Panc1 (cell line): ENCODE measurements around the gene ARL15. TPM values are rescaled to one million over a fixed set of nuclear protein-coding genes. Genes with fewer than 3 reads are reported as not detected.

Source experiments
- ATAC-seq: fragments of 200-7000 bp; cut with Tn5 transposase; 2 replicates; pipeline ENCODE4 v1.9.1; 2020; ENCODE audit warnings: mild to moderate bottlenecking, moderate library complexity
- BruUV-seq: library from RNA; stranded (reverse); fragments of 400-500 nt; replicated peaks from 2 replicates; lab custom pipeline; 2021; lab: Mats Ljungman, UMichigan
- CTCF ChIA-PET: fragments of 300-600 bp; sonication (Branson Sonifier 250); formaldehyde crosslinking; loops from one replicate; lab custom pipeline; 2022; ENCODE audit warnings: antibody characterized with exemption; lab: Charles Lee
- POLR2A ChIA-PET: fragments of 300-600 bp; sonication (Branson Sonifier 250); formaldehyde crosslinking; loops from one replicate; lab custom pipeline; 2022; ENCODE audit warnings: antibody characterized with exemption; lab: Charles Lee
- DNase-seq: peaks from one replicate; pipeline ENCODE4 v3.0.0-alpha.2; 2010; ENCODE audit warnings: low read depth, low spot score
- H3K27ac ChIP-seq: 2 replicates; pipeline ENCODE4 v1.5.1; 2011; ENCODE audit warnings: mild to moderate bottlenecking, low read length, inconsistent platforms
- H3K27me3 ChIP-seq: fragments of 200-500 bp; sonication (Bioruptor generic); 2 replicates; pipeline ENCODE4 v1.6.0; 2014; ENCODE audit warnings: low read length, inconsistent platforms; ENCODE audit not compliant: control insufficient read depth, insufficient read depth
- H3K36me3 ChIP-seq: fragments of 200-500 bp; sonication (Bioruptor generic); 2 replicates; pipeline ENCODE4 v1.5.1; 2014; ENCODE audit warnings: inconsistent platforms, mild to moderate bottlenecking, low read length, moderate library complexity; ENCODE audit not compliant: control insufficient read depth, insufficient read depth
- H3K4me1 ChIP-seq: 2 replicates; pipeline ENCODE4 v1.5.1; 2011; ENCODE audit warnings: inconsistent platforms, mild to moderate bottlenecking, low read length, moderate library complexity; ENCODE audit not compliant: control insufficient read depth, insufficient read depth
- H3K4me3 ChIP-seq, 2 experiments: 2 replicates each; pipeline ENCODE4 v1.5.1; 2011 to 2012; ENCODE audit warnings: low read depth in 2 of 2, low read length in 2 of 2, mild to moderate bottlenecking in 2 of 2, inconsistent platforms in 1 of 2, moderate library complexity in 1 of 2
- H3K9me3 ChIP-seq: fragments of 200-500 bp; sonication (Bioruptor generic); 2 replicates; pipeline ENCODE4 v1.5.1; 2014; ENCODE audit warnings: low read depth, mild to moderate bottlenecking, inconsistent platforms, low read length, moderate library complexity; ENCODE audit not compliant: control insufficient read depth, insufficient read depth
- POLR2AphosphoS5 ChIP-seq: IDR thresholded peaks from 2 replicates; pipeline ENCODE4 v1.6.1; 2012; ENCODE audit warnings: mild to moderate bottlenecking, low read depth, low read length, moderate library complexity
- SIN3A ChIP-seq: IDR thresholded peaks from 2 replicates; pipeline ENCODE4 v1.6.1; 2012; ENCODE audit warnings: low read depth, mild to moderate bottlenecking, low read length, moderate library complexity, borderline replicate concordance; ENCODE audit not compliant: insufficient read depth
- TCF7L2 ChIP-seq: IDR thresholded peaks from 2 replicates; pipeline ENCODE4 v1.6.1; 2011; ENCODE audit warnings: mild to moderate bottlenecking, low read depth, low read length, inconsistent platforms
- in situ Hi-C: cut with HindIII; loops from 2 replicates; pipeline ENCODE4 v1.10.0; 2016; ENCODE audit warnings: low sequenced_read_pairs, low pct_unique_long_range_greater_than_20kb
- intact Hi-C: fragments of 100-400 bp; cut with micrococcal nuclease; formaldehyde crosslinking; loops from one replicate; pipeline ENCODE4 v1.10.0; 2022; ENCODE audit not compliant: unreplicated experiment
- total RNA-seq: library from RNA; stranded (reverse); gene quantifications from one replicate; pipeline ENCODE4 v1.2.1, GENCODE V29; 2021; ENCODE audit not compliant: unreplicated experiment
- TF ChIP-seq, protein P1 (sequence below), 2 experiments: IDR thresholded peaks; 2 replicates each; pipeline ENCODE4 v1.6.1; 2011 to 2012; ENCODE audit warnings: low read depth in 2 of 2, control low read depth in 1 of 2, low read length in 1 of 2, mild to moderate bottlenecking in 1 of 2, moderate library complexity in 1 of 2; ENCODE audit not compliant: insufficient read depth in 1 of 2
- TF ChIP-seq, protein P2 (sequence below): fragments of 450-650 bp; IDR thresholded peaks from 2 replicates; pipeline ENCODE4 v1.5.1; 2017; ENCODE audit warnings: mild to moderate bottlenecking

ARL15 gene
- total RNA-seq, 1 experiment from 2014 or later, result 16.5 TPM

DNA sequence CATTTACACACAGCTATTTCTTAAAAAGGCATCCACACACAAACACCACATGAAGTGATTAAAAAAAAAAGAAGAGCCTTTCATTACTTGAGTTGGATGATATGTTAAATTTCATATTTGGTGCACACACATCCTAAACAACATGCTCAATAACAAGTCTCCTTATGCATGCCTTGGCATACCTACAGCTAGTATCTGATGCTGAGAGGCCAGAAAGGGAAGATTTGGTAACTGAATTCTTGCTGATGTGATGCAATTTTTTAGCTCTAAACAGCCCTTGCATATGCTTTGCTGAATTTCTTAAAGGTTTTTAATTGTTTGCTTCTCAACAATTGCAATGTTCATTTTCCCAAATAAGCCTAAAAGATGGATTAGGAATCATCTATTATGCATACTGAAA lies 338.8 kb downstream of the ARL15 start:
- no peak for TF ChIP-seq TCF7L2
- TF ChIP-seq SIN3A, result no peak
- ChIA-PET POLR2A (no interaction called here), CTCF (interaction anchor here (0.6 kb wide), 1 partner anchor 41 kb away, joined by 4 read pairs; no protein-coding TSS in a partner anchor)
- intact Hi-C loops, result no loop called here
- in situ Hi-C loops, result no loop called here
- no peak for ATAC-seq
- no peak overlapping the region for H3K27ac ChIP-seq
- H3K27me3 ChIP-seq, result no peaks in the 10 kb centered on the region
- H3K9me3 ChIP-seq, result no peaks in the 10 kb centered on the region
- no peak for DNase-seq
- BruUV-seq, result no TSS peak
- no peaks in the 10 kb centered on the region for H3K36me3 ChIP-seq
- H3K4me3 ChIP-seq, result no peak overlapping the region
- no peaks in the 10 kb centered on the region for H3K4me1 ChIP-seq

DNA sequence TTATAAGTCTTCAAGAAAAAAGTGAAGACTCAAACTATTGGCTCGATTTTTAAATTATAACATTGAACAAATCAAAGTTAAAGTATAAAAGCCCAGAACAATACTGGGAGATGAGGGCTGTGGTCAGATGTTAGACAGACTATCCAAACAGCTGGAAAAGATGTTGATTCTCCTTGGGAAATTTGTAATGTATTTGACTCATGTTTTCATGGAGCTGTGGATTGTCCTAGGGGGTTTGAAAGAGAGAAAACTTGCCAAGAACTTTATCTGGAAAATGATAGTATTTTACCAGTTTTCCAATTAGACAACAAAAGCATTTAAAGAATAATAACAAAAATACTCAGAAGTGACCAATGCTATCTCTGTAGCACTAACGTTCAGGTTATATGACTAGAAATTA lies 339.2 kb downstream of the ARL15 start:
- Histone ChIP-seq H3K4me1 (no peaks in the 10 kb centered on the region), H3K4me3 (no peak overlapping the region), H3K27ac (no peak overlapping the region), H3K27me3 (no peaks in the 10 kb centered on the region), H3K9me3 (no peaks in the 10 kb centered on the region), H3K36me3 (no peaks in the 10 kb centered on the region)
- DNase-seq (no peak), ATAC-seq (no peak)
- intact Hi-C loops (no loop called here), in situ Hi-C loops (no loop called here)
- TF ChIP-seq, protein P1, sequence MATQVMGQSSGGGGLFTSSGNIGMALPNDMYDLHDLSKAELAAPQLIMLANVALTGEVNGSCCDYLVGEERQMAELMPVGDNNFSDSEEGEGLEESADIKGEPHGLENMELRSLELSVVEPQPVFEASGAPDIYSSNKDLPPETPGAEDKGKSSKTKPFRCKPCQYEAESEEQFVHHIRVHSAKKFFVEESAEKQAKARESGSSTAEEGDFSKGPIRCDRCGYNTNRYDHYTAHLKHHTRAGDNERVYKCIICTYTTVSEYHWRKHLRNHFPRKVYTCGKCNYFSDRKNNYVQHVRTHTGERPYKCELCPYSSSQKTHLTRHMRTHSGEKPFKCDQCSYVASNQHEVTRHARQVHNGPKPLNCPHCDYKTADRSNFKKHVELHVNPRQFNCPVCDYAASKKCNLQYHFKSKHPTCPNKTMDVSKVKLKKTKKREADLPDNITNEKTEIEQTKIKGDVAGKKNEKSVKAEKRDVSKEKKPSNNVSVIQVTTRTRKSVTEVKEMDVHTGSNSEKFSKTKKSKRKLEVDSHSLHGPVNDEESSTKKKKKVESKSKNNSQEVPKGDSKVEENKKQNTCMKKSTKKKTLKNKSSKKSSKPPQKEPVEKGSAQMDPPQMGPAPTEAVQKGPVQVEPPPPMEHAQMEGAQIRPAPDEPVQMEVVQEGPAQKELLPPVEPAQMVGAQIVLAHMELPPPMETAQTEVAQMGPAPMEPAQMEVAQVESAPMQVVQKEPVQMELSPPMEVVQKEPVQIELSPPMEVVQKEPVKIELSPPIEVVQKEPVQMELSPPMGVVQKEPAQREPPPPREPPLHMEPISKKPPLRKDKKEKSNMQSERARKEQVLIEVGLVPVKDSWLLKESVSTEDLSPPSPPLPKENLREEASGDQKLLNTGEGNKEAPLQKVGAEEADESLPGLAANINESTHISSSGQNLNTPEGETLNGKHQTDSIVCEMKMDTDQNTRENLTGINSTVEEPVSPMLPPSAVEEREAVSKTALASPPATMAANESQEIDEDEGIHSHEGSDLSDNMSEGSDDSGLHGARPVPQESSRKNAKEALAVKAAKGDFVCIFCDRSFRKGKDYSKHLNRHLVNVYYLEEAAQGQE (IDR thresholded peaks at IDR 0.05; ENCODE audit: insufficient read depth in 1 of 2, low read depth in 2 of 2, low read length in 1 of 2), result no peak
- TF ChIP-seq TCF7L2, result no peak
- BruUV-seq, result no TSS peak
- POLR2A ChIA-PET, result no interaction called here
- CTCF ChIA-PET, result interaction anchor here (0.6 kb wide), 1 partner anchor 41 kb away, joined by 4 read pairs; no protein-coding TSS in a partner anchor

DNA sequence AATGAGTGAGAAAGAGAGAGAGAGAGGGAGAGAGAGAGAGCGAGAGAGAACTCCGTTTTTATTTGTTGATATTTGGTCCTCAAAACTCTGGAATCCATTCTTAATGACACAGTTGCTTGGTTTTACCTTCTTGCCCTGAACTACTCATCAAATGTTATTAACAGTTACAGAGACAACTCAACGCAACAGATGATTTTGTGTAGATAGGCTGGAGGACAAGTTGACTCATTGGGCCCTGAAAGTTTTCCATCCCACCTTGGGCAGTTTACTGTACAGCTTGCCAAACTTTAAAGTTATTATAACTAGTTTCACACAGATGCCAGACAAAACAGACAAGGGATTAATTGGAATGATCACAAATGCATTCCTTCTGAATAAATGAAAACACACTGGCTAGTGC lies 339.9 kb downstream of the ARL15 start:
- no TSS peak for BruUV-seq
- Histone ChIP-seq H3K36me3 (no peaks in the 10 kb centered on the region), H3K27me3 (no peaks in the 10 kb centered on the region), H3K4me1 (no peaks in the 10 kb centered on the region), H3K4me3 (no peak overlapping the region), H3K27ac (no peak overlapping the region), H3K9me3 (no peaks in the 10 kb centered on the region)
- intact Hi-C loops, result no loop called here
- DNase-seq, result no peak
- ChIA-PET POLR2A (no interaction called here), CTCF (no interaction called here)
- in situ Hi-C loops, result no loop called here
- ATAC-seq, result no peak
- no peak for TF ChIP-seq SIN3A
- TF ChIP-seq, protein P1 (IDR thresholded peaks at IDR 0.05; ENCODE audit: insufficient read depth in 1 of 2, low read depth in 2 of 2, low read length in 1 of 2), result no peak
- no peak for TF ChIP-seq POLR2AphosphoS5
- TF ChIP-seq, protein P2, sequence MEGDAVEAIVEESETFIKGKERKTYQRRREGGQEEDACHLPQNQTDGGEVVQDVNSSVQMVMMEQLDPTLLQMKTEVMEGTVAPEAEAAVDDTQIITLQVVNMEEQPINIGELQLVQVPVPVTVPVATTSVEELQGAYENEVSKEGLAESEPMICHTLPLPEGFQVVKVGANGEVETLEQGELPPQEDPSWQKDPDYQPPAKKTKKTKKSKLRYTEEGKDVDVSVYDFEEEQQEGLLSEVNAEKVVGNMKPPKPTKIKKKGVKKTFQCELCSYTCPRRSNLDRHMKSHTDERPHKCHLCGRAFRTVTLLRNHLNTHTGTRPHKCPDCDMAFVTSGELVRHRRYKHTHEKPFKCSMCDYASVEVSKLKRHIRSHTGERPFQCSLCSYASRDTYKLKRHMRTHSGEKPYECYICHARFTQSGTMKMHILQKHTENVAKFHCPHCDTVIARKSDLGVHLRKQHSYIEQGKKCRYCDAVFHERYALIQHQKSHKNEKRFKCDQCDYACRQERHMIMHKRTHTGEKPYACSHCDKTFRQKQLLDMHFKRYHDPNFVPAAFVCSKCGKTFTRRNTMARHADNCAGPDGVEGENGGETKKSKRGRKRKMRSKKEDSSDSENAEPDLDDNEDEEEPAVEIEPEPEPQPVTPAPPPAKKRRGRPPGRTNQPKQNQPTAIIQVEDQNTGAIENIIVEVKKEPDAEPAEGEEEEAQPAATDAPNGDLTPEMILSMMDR, result no peak
- no peak for TF ChIP-seq TCF7L2
